OCI-LY1 (cell line): ENCODE measurements around the gene ENPEP.

Experiments
- EZH2 ChIP-seq: fragments of 200-600 bp; sonication (generic), shearing (Covaris generic); IDR thresholded peaks from 2 replicates; pipeline ENCODE4 v1.8.0; 2017; ENCODE audit warnings: borderline replicate concordance, mixed run types, mild to moderate bottlenecking, antibody characterized with exemption, low read length, moderate library complexity, mixed read lengths
- TF ChIP-seq, protein P1 (sequence below): fragments of 200-600 bp; sonication (generic), shearing (Covaris generic); IDR thresholded peaks from 2 replicates; pipeline ENCODE4 v1.5.1; 2017; ENCODE audit warnings: mild to moderate bottlenecking, antibody characterized with exemption, low read length, moderate library complexity, mixed read lengths

GRCh38 chr4:110460074-110460746, 15.7 kb upstream of the ENPEP start:
- TF ChIP-seq, protein P1, sequence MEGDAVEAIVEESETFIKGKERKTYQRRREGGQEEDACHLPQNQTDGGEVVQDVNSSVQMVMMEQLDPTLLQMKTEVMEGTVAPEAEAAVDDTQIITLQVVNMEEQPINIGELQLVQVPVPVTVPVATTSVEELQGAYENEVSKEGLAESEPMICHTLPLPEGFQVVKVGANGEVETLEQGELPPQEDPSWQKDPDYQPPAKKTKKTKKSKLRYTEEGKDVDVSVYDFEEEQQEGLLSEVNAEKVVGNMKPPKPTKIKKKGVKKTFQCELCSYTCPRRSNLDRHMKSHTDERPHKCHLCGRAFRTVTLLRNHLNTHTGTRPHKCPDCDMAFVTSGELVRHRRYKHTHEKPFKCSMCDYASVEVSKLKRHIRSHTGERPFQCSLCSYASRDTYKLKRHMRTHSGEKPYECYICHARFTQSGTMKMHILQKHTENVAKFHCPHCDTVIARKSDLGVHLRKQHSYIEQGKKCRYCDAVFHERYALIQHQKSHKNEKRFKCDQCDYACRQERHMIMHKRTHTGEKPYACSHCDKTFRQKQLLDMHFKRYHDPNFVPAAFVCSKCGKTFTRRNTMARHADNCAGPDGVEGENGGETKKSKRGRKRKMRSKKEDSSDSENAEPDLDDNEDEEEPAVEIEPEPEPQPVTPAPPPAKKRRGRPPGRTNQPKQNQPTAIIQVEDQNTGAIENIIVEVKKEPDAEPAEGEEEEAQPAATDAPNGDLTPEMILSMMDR = no peak
- no peak for TF ChIP-seq EZH2
